ENCODE data around the gene BCKDK.
A peak's percentile ranks its signal among the peaks of the same experiment; 100 is the strongest.

BCKDK gene

DNA sequence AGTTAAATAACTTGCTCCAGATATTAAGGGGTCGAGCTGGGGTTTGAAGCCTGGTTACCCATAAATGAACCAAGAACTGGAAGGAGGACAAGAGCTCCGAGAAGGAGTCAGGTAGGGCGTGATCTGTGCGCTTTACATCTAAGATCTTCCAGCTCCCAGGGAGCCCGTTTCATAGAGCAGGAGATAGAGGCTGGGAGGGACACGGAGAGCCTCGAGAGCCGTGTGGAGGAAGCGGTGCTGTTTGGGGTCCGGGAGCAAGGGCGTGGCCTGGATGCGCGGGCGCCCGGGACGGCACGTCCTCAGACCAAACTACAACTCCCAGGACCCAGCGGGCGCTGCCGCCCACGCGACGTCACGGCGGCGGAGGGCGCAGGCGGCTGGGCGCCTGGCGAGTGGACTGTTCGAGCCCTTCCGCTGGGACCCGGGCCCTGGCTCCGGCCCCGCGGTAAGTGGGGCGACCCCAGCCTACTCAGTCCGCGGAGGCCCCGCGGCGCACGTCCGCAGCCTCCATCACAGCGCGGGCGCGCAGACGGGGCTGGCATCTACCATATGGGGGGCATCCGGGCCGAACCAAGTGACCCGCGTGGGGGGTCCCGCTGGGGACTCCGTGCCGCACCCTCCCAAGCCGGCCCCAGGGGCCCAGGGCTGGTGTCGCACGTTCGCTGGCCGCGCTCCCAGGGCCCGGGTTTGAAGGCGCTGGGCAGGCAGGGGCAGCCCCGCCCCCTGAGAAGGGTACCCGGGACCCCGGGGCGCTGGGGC, at the start of gene BCKDK:
Gene BCKDK (plus strand): TSS at position 352 of the 759 bp plus-strand sequence. CDS start 838 bp downstream, outside the sequence.
- peak; percentile 57 for DNase-seq

DNA sequence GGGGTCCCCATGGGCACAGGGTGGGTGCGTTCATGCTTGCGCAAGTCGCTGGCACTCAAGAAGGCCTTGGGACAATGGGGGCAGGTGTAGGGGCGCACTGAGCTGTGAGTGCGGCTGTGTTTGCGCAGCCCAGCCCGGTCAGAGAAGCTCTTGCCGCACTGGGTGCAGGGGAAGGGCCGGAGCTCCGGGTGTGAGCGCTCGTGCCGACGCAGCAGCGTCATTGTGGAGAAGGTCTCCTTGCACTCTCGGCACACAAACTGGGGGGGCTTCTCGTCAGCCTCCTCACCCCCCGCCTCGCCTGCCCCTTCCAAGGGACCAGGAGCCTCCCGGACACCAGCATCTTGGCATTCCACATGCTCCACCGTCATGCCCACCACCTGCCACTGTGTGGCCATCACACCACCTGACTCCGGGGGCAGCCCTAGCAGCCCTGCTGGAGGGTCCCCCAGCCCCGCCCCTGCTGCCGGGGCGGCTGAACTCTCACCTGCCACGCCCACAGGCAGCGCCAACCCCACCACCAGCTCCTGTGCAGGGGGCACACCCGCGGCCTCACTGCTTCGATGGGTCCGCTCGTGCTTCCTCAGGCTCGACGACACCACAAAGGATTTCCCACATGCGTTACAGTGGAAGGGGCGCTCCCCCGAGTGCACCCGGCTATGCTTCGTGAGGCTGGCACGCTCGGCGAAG, 46.9 kb upstream of the BCKDK start:
- DNase-seq = no peak

GRCh38 chr16:31061813-31062440, 46.3 kb upstream of the BCKDK start:
- DNase-seq = no peak

GRCh38 chr16:31063495-31063842, 44.7 kb upstream of the BCKDK start:
- DNase-seq = no peak

DNA sequence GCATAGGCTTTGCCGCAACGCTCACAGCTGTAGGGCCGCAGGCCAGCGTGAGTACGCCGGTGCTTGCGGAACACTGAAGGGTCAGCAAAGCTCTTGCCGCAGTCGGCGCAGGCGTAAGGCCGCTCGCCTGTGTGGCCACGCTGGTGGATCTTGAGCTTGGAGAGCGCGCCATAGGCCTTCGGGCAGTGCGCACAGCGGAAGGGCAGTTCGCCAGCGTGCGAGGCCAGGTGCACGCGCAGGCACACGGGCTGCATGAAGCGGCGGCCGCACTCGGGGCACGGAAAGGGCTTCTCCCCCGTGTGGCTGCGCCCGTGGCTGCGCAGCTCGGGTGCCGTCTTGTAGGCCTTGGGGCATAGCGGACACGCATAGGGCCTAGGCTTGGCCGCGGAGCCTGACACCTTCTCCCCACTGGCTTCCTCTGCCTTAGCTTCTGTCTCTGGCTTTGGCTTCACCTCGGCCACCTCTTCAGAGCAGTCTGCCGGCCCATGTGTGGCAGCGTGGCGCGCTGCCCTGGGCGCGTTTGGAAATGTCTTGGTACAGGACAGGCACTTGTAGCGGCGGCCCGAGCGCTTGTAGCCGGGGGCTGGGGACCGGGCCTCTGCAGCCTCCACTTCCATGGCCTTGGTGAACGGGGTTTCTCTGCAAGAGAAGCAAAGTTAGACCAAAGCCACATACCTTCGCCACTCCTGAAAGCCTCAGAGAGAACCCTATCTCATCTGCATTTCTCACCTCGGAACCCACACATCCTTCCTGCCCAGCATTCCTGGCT, 44.2 kb upstream of the BCKDK start:
- DNase-seq = no peak

DNA sequence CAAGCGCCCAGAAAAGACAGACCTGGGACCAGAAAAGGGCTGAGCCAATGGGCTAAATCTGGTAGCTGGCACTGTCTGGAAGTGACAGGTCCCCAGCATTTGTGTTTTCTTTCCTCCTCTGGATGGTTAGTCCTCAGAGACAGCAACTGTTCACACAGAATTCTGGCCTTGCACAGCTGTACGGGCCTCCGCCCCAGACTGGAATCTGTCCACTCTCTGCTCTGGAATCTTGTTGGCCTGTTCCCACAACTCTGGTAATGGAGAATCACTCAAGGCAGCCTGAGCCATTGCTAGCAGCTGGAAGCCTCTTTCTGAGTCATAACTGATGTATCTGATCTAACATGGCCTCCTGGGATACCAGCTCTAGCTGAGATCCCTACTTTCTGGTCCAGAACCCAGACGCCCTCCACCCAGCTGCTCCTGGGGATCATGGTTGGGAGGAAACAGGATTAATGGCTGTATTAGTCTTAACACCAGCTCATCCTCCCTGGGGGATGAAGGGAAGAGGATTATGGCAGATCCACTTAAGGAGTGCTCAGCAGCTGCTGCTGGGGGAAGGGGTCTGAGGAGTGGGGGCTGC, 43.2 kb upstream of the BCKDK start:
- DNase-seq = no peak

GRCh38 chr16:31067342-31067741, 40.8 kb upstream of the BCKDK start:
- no peak for DNase-seq

- no peak for DNase-seq
Observed at GRCh38 chr16:31071861-31072260, 36.3 kb upstream of the BCKDK start.

DNA sequence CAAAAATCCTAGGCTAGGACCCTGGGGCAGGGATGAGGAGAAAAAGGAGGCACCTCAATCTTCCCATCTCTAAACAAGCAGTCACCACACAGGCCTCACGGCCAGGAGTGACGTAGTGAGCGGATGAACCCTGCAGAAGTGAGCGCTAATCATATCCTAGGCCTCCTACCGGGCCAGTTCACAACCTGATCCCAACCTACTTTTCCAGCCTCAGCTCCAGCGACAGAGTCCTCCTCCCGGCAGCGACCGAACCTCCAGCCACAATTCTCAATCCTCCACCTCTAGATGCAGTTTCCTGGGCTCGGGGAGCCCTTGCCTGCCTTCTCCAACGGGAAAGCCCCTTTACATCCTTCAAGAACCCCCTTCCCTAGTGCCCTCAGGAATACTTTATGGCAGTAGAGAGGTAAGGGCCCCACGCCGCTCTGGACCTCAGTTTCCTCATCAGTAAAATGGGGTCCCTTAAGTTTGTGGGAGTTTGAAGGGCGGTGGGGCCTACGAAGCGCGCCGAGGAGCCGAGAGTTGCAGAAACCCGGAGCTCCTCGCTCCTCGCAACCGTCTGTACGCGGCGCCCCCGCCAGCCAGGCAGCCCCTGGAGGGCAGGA, 35.5 kb upstream of the BCKDK start:
- no peak for DNase-seq

DNA sequence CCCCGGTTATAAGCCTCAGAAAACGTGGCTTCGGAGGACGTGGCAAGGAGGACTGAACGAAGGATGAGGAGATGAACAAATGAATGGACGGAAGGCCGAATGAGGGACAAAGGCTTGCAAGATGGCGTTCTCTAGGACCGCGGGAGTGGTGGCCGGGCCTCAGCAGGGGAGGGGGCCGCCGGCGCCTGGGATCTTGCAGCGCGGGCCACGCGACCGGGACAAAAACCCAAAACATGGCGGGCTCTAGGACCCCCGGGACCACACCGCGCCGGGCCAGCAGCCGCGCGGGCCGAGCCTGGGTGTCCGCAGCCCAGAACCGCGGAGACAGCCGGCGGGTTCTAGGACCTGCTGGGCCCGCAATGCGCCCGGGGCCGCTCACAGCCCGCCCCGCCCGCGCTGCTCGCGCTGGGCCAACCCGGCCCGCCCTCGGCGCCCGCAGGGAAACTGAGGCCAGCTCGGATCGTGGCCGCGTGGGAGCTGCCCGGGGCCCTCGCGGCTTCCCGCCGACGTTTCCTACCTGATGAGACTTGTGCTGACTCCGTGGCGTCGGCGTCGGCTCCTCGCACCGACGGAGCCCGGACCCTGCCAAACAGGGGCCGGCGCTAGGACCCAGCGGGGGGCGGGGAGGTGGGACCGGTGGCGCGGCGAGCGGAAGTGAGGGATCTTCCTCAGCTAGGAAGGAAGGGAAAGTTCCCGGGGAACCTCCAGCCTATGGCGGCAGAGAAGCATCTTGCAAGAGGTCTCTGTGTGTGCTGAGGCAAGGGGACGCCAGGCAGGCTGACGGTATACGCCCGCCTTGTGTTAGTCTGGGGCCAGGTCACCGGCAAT, 34.8 kb upstream of the BCKDK start:
- DNase-seq = peak; percentile 77

GRCh38 chr16:31073970-31074813, 34.0 kb upstream of the BCKDK start, which contains the start of the genes ZNF646 and ZNF668:
Gene ZNF646, plus strand, starts transcription at chr16:31074422. Its CDS starts 1,903 bp downstream, at chr16:31076325.
Gene ZNF668, minus strand, starts transcription at chr16:31074240. Its CDS starts 9,781 bp downstream, at chr16:31064459.
- peak; percentile 98 for DNase-seq

GRCh38 chr16:31074814-31075183, 33.4 kb upstream of the BCKDK start:
- no peak for DNase-seq

- DNase-seq = no peak
Observed at GRCh38 chr16:31076319-31076718, 31.9 kb upstream of the BCKDK start.

GRCh38 chr16:31077024-31077423, 31.2 kb upstream of the BCKDK start:
- no peak for DNase-seq

- no peak for DNase-seq
Observed at GRCh38 chr16:31077592-31078396, 30.4 kb upstream of the BCKDK start.

DNA sequence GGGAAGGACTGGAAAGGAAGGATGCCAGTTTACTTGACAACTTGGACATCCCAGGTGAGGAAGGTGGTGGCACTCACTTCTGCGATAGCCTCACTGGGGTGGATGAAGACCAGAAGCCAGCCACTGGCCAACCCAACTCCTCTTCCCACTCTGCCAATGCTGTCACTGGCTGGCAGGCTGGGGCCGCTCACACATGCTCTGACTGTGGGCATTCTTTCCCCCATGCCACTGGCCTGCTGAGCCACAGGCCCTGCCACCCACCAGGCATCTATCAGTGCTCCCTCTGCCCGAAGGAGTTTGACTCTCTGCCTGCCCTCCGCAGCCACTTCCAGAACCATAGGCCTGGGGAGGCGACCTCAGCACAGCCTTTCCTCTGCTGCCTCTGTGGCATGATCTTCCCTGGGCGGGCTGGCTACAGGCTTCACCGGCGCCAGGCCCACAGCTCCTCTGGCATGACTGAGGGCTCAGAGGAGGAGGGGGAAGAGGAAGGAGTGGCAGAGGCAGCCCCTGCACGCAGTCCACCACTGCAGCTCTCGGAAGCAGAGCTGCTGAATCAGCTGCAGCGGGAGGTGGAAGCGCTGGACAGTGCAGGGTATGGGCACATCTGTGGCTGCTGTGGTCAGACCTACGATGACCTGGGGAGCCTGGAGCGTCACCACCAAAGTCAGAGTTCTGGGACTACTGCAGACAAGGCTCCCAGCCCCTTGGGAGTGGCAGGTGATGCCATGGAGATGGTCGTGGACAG, 29.4 kb upstream of the BCKDK start:
- DNase-seq = no peak

DNA sequence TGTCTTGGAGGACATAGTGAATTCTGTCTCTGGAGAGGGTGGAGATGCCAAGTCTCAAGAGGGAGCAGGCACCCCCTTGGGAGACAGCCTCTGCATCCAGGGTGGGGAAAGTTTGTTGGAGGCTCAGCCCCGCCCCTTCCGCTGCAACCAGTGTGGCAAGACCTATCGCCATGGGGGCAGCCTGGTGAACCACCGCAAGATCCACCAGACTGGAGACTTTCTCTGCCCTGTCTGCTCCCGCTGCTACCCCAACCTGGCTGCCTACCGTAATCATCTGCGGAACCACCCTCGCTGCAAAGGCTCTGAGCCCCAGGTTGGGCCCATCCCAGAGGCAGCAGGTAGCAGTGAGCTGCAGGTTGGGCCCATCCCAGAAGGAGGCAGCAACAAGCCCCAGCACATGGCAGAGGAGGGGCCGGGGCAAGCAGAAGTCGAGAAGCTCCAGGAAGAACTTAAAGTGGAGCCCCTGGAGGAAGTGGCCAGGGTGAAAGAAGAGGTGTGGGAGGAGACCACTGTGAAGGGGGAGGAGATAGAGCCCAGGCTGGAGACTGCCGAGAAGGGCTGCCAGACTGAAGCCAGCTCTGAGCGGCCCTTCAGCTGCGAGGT, 28.7 kb upstream of the BCKDK start:
- DNase-seq = no peak

GRCh38 chr16:31080035-31080629, 28.1 kb upstream of the BCKDK start:
- no peak for DNase-seq

Measured in CD4-positive, alpha-beta T cell treated with Interferon gamma for 1 hour (primary cell).